ENCODE results near the gene AFMID.

DNA sequence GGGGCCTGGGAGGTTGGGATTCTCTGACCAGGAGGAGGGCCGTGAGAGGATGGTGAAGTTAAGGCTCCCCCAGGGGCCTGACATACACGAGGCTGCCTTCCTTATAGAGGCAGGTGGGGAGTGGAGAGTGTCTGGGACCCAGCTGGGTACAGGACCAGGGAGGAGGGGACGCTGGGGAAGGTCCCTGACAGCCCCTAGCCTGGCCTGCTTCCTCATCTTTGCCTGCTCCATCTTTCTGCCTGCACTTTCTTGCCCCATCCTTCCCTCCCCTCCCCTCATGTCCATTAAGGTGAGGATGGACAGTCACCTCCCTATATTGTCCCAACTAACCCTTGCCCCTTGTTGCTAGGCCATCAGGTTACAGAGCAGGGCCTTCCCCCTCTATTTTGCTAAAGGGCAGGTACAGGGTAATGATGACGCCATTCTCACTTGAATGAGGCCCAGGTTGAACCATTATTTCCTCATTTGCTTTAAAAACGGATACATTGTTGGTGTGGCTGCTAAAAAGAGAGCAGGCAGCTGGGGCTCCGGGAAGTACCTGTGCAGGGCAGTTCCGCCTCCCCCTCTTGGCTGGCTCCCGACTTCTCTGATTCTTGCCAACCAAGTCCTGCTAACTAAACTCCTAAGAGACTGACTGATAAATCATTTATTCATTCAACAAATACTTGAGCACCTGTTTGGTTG lies 39.7 kb upstream of the AFMID start:
- no peak for TF ChIP-seq HOXB6 (CRISPR knock-in tag; IDR thresholded peaks at IDR 0.05; ENCODE audit: borderline replicate concordance)
- no peak for TF ChIP-seq ZNF3 (CRISPR knock-in tag; IDR thresholded peaks at IDR 0.05)
- no peak for TF ChIP-seq ZBTB1 (CRISPR knock-in tag; IDR thresholded peaks at IDR 0.05; ENCODE audit: borderline replicate concordance, low read depth)
